Neural progenitor cell (in vitro differentiated cells): ENCODE measurements around the gene TNFRSF8.

Source experiments
- EZH2phosphoT487 ChIP-seq: fragments of 200-600 bp; sonication (generic); IDR thresholded peaks from 2 replicates; pipeline ENCODE4 v1.6.1; 2017; ENCODE audit warnings: antibody characterized with exemption
- TF ChIP-seq, protein P1 (sequence below): fragments of 200-600 bp; sonication (generic); IDR thresholded peaks from 2 replicates; pipeline ENCODE4 v1.5.1; 2017; ENCODE audit warnings: antibody characterized with exemption, mild to moderate bottlenecking

DNA sequence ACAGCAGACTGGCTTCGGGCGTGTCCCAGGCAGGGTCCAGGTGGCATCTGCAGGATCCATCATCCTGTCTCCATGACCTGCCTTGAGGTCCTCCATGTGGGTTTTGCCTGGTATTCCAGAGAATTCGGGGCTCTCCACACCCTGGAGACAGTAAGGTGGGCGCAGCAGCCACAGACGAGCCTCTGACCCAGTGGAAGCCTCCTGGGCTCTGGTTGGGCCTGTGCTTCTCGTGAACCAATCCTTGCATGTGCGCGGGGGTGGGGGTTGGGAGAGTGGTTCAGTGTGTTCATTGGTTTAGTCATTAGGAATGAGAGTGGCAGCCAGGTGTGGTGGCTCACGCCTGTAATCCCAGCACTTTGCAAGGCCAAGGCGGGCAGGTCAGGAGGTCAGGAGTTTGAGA lies 71.6 kb downstream of the TNFRSF8 start:
- TF ChIP-seq, protein P1, sequence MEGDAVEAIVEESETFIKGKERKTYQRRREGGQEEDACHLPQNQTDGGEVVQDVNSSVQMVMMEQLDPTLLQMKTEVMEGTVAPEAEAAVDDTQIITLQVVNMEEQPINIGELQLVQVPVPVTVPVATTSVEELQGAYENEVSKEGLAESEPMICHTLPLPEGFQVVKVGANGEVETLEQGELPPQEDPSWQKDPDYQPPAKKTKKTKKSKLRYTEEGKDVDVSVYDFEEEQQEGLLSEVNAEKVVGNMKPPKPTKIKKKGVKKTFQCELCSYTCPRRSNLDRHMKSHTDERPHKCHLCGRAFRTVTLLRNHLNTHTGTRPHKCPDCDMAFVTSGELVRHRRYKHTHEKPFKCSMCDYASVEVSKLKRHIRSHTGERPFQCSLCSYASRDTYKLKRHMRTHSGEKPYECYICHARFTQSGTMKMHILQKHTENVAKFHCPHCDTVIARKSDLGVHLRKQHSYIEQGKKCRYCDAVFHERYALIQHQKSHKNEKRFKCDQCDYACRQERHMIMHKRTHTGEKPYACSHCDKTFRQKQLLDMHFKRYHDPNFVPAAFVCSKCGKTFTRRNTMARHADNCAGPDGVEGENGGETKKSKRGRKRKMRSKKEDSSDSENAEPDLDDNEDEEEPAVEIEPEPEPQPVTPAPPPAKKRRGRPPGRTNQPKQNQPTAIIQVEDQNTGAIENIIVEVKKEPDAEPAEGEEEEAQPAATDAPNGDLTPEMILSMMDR = no peak
- no peak for TF ChIP-seq EZH2phosphoT487
